Hematopoietic multipotent progenitor cell (in vitro differentiated cells): Measurements from ENCODE around the gene NPBWR2. TPM values are rescaled to one million over a fixed set of nuclear protein-coding genes. Genes with fewer than 3 reads are reported as not detected.
"Not testable (repeated sequence)": the region's sequence is repeated elsewhere in the genome, so short reads cannot be mapped to it uniquely, and the experiment has no call there.

Experiments used
- DNase-seq, 3 donors: peaks; one replicate each; pipeline ENCODE4 v3.0.0-alpha.2; 2011 to 2015; ENCODE audit warnings: low read depth in 2 of 3, low spot score in 2 of 3
- total RNA-seq: library from RNA; depleted of rRNA; stranded (reverse); fragments of >200 nt; gene quantifications from one replicate; pipeline ENCODE4 v1.2.3, GENCODE V29; 2012

The NPBWR2 gene
- total RNA-seq, 1 donor: 0.27 TPM

DNA sequence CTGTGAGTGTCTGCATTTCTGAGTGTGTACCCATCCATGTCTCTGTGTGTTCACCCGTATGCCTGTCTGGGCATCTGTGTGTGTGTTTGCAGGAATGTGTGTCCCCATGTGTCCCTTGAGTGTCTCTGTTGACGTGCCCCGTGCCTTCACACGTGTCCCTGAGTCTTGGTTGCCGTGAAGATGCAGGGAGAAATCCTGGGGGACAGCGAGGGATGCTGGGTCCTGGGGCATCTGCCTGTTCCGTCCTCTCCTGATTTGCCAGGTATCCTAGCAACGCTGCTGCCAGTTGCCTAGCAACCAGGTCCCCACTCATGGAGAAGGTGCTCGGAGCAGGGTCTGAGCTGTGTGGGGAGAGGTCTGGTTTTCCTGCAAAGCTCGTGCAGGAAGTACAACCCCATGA lies 17.2 kb downstream of the NPBWR2 start:
- DNase-seq: no peak

GRCh38 chr20:64088586-64088985 lies 18.8 kb downstream of the NPBWR2 start:
- DNase-seq: not testable (repeated sequence)

DNA sequence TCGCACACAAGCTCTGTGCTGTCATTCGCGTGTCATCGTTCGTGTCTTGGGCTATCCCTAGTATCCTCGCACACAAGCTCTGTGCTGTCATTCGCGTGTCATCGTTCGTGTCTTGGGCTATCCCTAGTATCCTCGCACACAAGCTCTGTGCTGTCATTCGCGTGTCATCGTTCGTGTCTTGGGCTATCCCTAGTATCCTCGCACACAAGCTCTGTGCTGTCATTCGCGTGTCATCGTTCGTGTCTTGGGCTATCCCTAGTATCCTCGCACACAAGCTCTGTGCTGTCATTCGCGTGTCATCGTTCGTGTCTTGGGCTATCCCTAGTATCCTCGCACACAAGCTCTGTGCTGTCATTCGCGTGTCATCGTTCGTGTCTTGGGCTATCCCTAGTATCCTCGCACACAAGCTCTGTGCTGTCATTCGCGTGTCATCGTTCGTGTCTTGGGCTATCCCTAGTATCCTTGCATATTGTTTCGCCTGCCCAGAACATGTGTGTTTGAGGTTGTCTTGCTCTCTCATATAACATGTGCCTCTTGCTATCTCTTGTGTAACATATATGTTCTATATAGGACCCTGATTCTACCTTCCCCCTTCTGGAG lies 20.0 kb downstream of the NPBWR2 start:
- DNase-seq: not testable (repeated sequence)

DNA sequence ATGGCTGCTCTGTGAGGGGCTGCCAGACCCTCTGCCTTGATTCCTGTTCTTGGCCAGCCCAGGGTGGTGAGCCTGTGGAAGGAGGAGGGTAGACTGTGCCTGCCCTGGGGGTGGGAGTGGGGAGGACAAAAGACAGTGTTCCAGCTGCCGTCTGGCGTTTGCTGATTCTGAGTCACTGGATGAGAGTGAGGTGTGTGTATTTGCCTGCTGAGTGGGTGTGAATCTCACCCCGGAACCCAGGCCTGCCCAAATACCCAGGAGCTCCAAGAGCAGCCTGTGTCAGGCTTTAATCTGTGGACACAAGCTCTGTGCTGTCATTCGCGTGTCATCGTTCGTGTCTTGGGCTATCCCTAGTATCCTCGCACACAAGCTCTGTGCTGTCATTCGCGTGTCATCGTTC lies 20.6 kb downstream of the NPBWR2 start:
- DNase-seq: no peak

- DNase-seq: peak in 2 of 3 donors; percentile 38 to 54
Observed at GRCh38 chr20:64084685-64085152, 22.6 kb downstream of the NPBWR2 start.

DNA sequence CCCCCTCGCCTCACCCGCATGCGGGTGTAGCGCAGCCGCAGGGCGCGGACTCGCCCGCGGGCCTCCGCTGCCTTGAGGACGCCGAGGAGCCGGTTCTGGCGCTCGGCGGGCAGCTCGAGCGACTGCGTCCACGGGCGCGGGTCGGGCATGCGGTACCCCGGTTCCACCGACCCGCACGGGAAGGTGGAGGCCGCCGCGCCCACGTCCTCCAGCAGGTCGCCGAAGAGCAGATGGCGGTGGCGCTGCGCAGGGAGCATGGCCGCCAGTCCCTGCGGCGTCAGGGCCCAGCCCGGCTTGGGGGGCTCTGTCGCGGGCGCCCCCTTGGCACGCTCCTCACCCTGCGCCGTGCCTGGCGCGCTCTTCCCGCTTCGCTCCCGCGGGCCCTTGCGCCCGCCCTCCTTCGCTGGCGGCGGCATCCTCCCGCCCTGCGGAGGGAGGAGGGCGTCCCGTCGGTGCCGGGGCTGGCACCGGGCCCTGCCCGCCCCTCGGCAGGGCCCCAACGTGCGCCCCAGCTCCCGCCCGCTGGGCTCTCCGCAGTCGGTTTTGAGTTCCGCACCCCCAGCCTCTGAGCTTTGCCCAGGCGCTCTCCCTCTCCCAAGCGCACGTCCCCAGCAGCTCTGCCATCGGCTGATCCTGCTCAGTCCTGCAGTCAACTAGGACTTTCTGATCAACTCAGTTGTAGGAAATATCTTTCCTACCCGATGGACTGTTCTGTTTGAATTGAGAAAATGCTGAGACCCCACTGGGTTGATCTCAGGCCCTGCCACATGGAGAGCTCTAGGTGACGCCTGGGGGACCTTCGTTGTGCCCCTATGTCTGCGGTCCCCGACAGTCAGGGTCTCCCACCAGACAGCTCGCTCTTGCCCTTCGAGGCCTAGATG lies 23.3 kb downstream of the NPBWR2 start, which contains the start of gene LKAAEAR1:
TSS of gene LKAAEAR1 (minus strand) at position 595 of the 881 bp plus-strand sequence. CDS start at position 416, 179 bp downstream.
- peak in 2 of 3 donors; percentile 31 to 35 for DNase-seq

- DNase-seq: peak in 2 of 3 donors; percentile 75 to 85
Observed at GRCh38 chr20:64083378-64083803, 24.0 kb downstream of the NPBWR2 start.

GRCh38 chr20:64082820-64083377 lies 24.5 kb downstream of the NPBWR2 start:
- DNase-seq: no peak

GRCh38 chr20:64082126-64082731 lies 25.1 kb downstream of the NPBWR2 start:
- peak in 2 of 3 donors; percentile 35 to 40 for DNase-seq

GRCh38 chr20:64081624-64081964 lies 25.8 kb downstream of the NPBWR2 start:
- no peak for DNase-seq

- no peak for DNase-seq
Observed at GRCh38 chr20:64080813-64081623, 26.3 kb downstream of the NPBWR2 start.

DNA sequence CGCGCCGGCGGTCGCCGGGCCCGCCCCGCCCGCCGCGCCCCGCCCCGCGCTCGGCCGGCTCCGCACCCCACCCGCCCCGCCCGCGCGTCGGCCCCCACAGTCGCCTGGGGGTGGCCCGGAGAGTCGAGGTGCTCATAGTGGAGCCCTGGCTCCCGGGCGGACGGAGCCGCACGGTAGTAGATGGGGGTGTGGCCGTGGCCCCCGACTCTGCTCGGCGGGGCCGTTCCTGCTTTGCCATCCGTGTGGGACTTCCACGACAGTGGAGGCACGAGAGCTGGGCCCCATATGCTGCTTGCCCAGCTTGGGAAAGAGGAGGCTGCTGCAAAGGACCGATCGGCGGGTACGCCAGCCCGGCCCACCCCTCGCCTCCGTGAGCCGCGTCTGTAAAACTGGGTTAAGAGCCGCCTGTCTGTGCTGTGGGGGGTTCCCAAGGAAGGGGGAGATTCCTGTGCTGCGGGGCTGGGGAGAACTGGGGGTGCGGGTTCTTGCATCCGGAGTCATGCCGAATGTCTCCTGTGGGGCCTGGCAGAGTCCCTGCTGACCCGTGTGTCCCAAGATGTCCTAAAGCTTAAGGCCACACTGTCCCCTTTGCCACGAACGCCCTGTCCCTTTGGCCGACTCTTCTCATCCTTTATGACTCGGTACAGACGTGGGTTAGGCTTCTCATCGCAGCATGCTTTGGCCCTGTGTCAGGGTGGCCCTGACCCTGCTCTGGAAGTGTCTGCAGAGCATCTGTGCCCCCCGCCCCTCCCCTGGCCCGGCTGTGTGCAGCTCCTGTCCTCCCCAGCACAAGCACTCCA lies 27.2 kb downstream of the NPBWR2 start, which contains the start of gene OPRL1:
TSS of gene OPRL1 (plus strand) at position 70 of the 800 bp plus-strand sequence. CDS start 12,639 bp downstream, outside the sequence.
- DNase-seq: peak in 2 of 3 donors; percentile 32 to 33

- peak; percentile 50 to 94 (median 91) for DNase-seq
Observed at GRCh38 chr20:64079273-64080012, 27.9 kb downstream of the NPBWR2 start, which contains the start of gene RGS19. RGS19 (minus strand) TSS chr20:64079518; CDS start chr20:64076886, 2,632 bp downstream.

DNA sequence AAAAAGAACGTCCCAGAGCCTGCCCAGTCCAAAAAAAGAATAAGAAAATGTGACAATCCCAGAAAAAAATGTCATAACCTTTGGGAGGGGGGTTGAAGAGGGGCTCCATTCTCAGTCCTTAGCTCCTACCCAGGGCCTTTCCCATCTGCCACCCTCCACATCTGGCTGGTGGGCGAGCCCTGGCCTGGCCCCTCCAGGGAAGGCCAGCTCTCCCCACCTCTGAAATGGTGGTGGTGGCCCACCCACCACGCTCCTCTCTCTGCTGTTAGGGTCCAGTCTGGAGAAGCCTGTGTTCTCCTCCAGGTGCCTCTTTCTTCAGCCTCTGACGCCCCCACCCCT lies 28.5 kb downstream of the NPBWR2 start:
- no peak for DNase-seq

DNA sequence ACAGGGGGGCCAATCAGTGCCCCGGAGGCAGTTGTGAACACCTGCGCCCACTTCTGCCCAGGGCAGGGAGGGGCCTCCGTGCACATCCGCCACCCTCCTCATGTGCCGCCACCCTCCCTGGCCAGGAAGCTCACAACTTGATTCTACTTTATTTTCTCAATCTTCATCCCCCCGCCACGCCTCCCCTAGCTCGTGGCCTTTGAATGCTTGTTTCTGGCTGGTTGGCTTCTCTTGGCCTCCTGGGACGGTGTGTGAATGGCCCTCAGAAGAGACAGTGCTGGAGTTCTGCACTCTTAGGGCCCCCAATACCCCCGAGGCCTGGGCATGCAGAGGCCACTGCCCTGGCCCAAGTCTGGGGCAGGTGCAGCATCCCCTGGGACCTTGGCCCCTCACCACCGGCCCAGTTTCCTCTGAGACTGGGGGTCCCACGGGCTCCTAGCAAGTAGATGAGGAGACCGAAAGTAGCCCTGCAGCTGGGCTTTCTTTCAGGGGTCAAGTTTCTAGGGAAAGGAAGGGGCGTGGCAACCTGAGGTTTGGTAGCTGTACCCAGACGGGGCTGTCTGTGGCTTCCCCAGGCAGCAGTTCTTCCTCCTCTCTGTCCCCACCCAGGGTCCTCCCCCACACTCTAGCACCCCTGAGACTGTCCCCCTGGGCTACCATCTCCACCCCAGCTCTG lies 29.4 kb downstream of the NPBWR2 start:
- peak in 2 of 3 donors; percentile 38 to 52 for DNase-seq

GRCh38 chr20:64077541-64077875 lies 29.9 kb downstream of the NPBWR2 start:
- no peak for DNase-seq

GRCh38 chr20:64077094-64077493 lies 30.3 kb downstream of the NPBWR2 start:
- peak in 2 of 3 donors; percentile 74 to 78 for DNase-seq
